A549 (cell line): ENCODE measurements around the gene MBNL3.

Experiments used
- CHD2 ChIP-seq: fragments of 150-350 bp; IDR thresholded peaks from 2 replicates; pipeline ENCODE4 v1.6.1; 2014; ENCODE audit warnings: low read length; ENCODE audit not compliant: partially characterized antibody
- CTCF ChIP-seq: fragments of >200 bp; sonication (Bioruptor Twin); formaldehyde crosslinking; IDR thresholded peaks from 3 replicates; pipeline ENCODE4 v1.5.1; 2016
- ELK1 ChIP-seq: fragments of 150-350 bp; IDR thresholded peaks from 2 replicates; pipeline ENCODE4 v1.6.1; 2014; ENCODE audit warnings: low read depth, mild to moderate bottlenecking, low read length
- FOXS1 ChIP-seq: fragments of 250-450 bp; sonication (Bioruptor Pico); IDR thresholded peaks from 2 replicates; pipeline ENCODE4 v1.5.0; 2020; ENCODE audit warnings: mild to moderate bottlenecking, moderate library complexity
- GATA3 ChIP-seq: IDR thresholded peaks from 2 replicates; pipeline ENCODE4 v1.6.1; 2012; ENCODE audit warnings: borderline replicate concordance
- MAFK ChIP-seq: fragments of 450-650 bp; IDR thresholded peaks from 2 replicates; pipeline ENCODE4 v1.6.1; 2014; ENCODE audit not compliant: partially characterized antibody
- POLR2A ChIP-seq: IDR thresholded peaks from 2 replicates; pipeline ENCODE4 v1.6.1; 2012; ENCODE audit warnings: mild to moderate bottlenecking, low read length
- POLR2AphosphoS2 ChIP-seq: conservative IDR thresholded peaks from 2 replicates; pipeline ENCODE4 v1.6.1; 2012; ENCODE audit warnings: low read length, improper control_type of control experiment, inconsistent platforms
- RARB ChIP-seq: fragments of 250-450 bp; sonication (Bioruptor Pico); IDR thresholded peaks from 2 replicates; pipeline ENCODE4 v1.8.0; 2021; ENCODE audit warnings: mild to moderate bottlenecking, moderate library complexity
- RCOR1 ChIP-seq: fragments of 150-350 bp; IDR thresholded peaks from 2 replicates; pipeline ENCODE4 v1.6.1; 2014; ENCODE audit warnings: antibody characterized with exemption, low read length, low read depth
- REST ChIP-seq: fragments of 200-600 bp; sonication (generic); IDR thresholded peaks from 2 replicates; pipeline ENCODE4 v1.6.1; 2016; ENCODE audit warnings: antibody characterized with exemption, mild to moderate bottlenecking, moderate library complexity
- RFX5 ChIP-seq: fragments of 450-650 bp; IDR thresholded peaks from 2 replicates; pipeline ENCODE4 v1.7.1; 2014; ENCODE audit warnings: antibody characterized with exemption, mild to moderate bottlenecking, moderate library complexity
- SMC3 ChIP-seq: fragments of >200 bp; sonication (Bioruptor Twin); formaldehyde crosslinking; IDR thresholded peaks from 3 replicates; pipeline ENCODE4 v1.6.1; 2018; ENCODE audit warnings: inconsistent platforms
- ZSCAN20 ChIP-seq: fragments of 250-450 bp; sonication (Bioruptor Pico); IDR thresholded peaks from 2 replicates; pipeline ENCODE4 v1.8.0; 2022; ENCODE audit warnings: mild to moderate bottlenecking, moderate library complexity

- TF ChIP-seq CHD2 (no peak), CTCF (no peak), ELK1 (no peak), POLR2A (no peak), RFX5 (no peak), RCOR1 (no peak), GATA3 (no peak), RARB (CRISPR knock-in tag) (no peak), REST (no peak), ZSCAN20 (CRISPR knock-in tag) (no peak), SMC3 (no peak), POLR2AphosphoS2 (no peak), FOXS1 (no peak), MAFK (no peak)
Measured at GRCh38 chrX:132468454-132468853, 20.4 kb downstream of the MBNL3 start.
